SK-N-SH treated with all-trans-retinoic acid at 6 μM for 48 hours (cell line): ENCODE measurements around the gene SYNPO2.

Experiments used
- ATAC-seq: fragments of 200-7000 bp; cut with Tn5 transposase; 3 replicates; pipeline ENCODE4 v1.9.1; 2020; ENCODE audit warnings: mild to moderate bottlenecking, moderate library complexity
- ARNTL ChIP-seq: fragments of 450-650 bp; formaldehyde crosslinking; IDR thresholded peaks from 2 replicates; pipeline ENCODE4 v1.5.0; 2020; ENCODE audit warnings: low read depth, mild to moderate bottlenecking, moderate library complexity, borderline replicate concordance
- BACH2 ChIP-seq: fragments of 250-450 bp; sonication (Bioruptor Pico); IDR thresholded peaks from 2 replicates; pipeline ENCODE4 v1.9.0; 2021; ENCODE audit warnings: mild to moderate bottlenecking, borderline replicate concordance
- CREB5 ChIP-seq: fragments of 250-450 bp; sonication (Bioruptor Pico); IDR thresholded peaks from 2 replicates; pipeline ENCODE4 v1.5.1; 2020; ENCODE audit warnings: low read depth, mild to moderate bottlenecking, moderate library complexity
- CSDC2 ChIP-seq: fragments of 250-450 bp; sonication (Bioruptor Pico); IDR thresholded peaks from 2 replicates; pipeline ENCODE4 v1.5.0; 2020; ENCODE audit warnings: mild to moderate bottlenecking, moderate library complexity
- ESRRG ChIP-seq: fragments of 250-450 bp; sonication (Bioruptor Pico); IDR thresholded peaks from 2 replicates; pipeline ENCODE4 v1.6.1; 2021; ENCODE audit warnings: mild to moderate bottlenecking
- GLIS3 ChIP-seq: fragments of 250-450 bp; sonication (Bioruptor Pico); IDR thresholded peaks from 2 replicates; pipeline ENCODE4 v1.5.0; 2020; ENCODE audit warnings: mild to moderate bottlenecking, moderate library complexity
- ISL1 ChIP-seq: fragments of 250-450 bp; sonication (Bioruptor Pico); IDR thresholded peaks from 2 replicates; pipeline ENCODE4 v2.1.2; 2022; ENCODE audit warnings: mild to moderate bottlenecking, moderate library complexity
- OSR1 ChIP-seq: fragments of 250-450 bp; sonication (Bioruptor Pico); IDR thresholded peaks from 2 replicates; pipeline ENCODE4 v1.8.0; 2022; ENCODE audit warnings: moderate library complexity, mild to moderate bottlenecking, inconsistent platforms
- PATZ1 ChIP-seq: fragments of 250-450 bp; sonication (Bioruptor Pico); IDR thresholded peaks from 2 replicates; pipeline ENCODE4 v1.8.0; 2020; ENCODE audit warnings: mild to moderate bottlenecking, moderate library complexity, borderline replicate concordance
- PPARA ChIP-seq: fragments of 250-450 bp; sonication (Bioruptor Pico); IDR thresholded peaks from 2 replicates; pipeline ENCODE4 v1.5.0; 2020; ENCODE audit warnings: mild to moderate bottlenecking, borderline replicate concordance
- RARB ChIP-seq: fragments of 250-450 bp; sonication (Bioruptor Pico); IDR thresholded peaks from 2 replicates; pipeline ENCODE4 v1.8.0; 2021; ENCODE audit warnings: mild to moderate bottlenecking, moderate library complexity
- SNAI2 ChIP-seq: fragments of 250-450 bp; sonication (Bioruptor Pico); IDR thresholded peaks from 2 replicates; pipeline ENCODE4 v1.5.0; 2020; ENCODE audit warnings: mild to moderate bottlenecking, moderate library complexity
- TCF4 ChIP-seq: fragments of 250-450 bp; sonication (Bioruptor Pico); IDR thresholded peaks from 2 replicates; pipeline ENCODE4 v1.8.0; 2021; ENCODE audit warnings: mild to moderate bottlenecking, moderate library complexity, borderline replicate concordance
- TOX ChIP-seq: fragments of 250-450 bp; sonication (Bioruptor Pico); IDR thresholded peaks from 2 replicates; pipeline ENCODE4 v1.8.0; 2021; ENCODE audit warnings: mild to moderate bottlenecking, moderate library complexity, borderline replicate concordance
- TSHZ2 ChIP-seq: fragments of 250-450 bp; sonication (Bioruptor Pico); IDR thresholded peaks from 2 replicates; pipeline ENCODE4 v1.5.0; 2020; ENCODE audit warnings: mild to moderate bottlenecking, moderate library complexity
- ZC3H10 ChIP-seq: fragments of 250-450 bp; sonication (Bioruptor Pico); IDR thresholded peaks from 2 replicates; pipeline ENCODE4 v1.5.1; 2021; ENCODE audit warnings: mild to moderate bottlenecking, moderate library complexity
- ZFP3 ChIP-seq: fragments of 250-450 bp; sonication (Bioruptor Pico); IDR thresholded peaks from 2 replicates; pipeline ENCODE4 v1.5.0; 2020; ENCODE audit warnings: mild to moderate bottlenecking, moderate library complexity
- ZFP30 ChIP-seq: fragments of 450-650 bp; formaldehyde crosslinking; IDR thresholded peaks from 2 replicates; pipeline ENCODE4 v1.5.0; 2022; ENCODE audit warnings: mild to moderate bottlenecking, moderate library complexity
- ZNF565 ChIP-seq: fragments of 450-650 bp; formaldehyde crosslinking; conservative IDR thresholded peaks from 2 replicates; pipeline ENCODE4 v1.5.0; 2020; ENCODE audit warnings: low read depth, mild to moderate bottlenecking, moderate library complexity
- ZNF70 ChIP-seq: fragments of 450-650 bp; formaldehyde crosslinking; IDR thresholded peaks from 2 replicates; pipeline ENCODE4 v1.5.0; 2020; ENCODE audit warnings: mild to moderate bottlenecking, moderate library complexity
- ZNF8 ChIP-seq: fragments of 450-650 bp; formaldehyde crosslinking; IDR thresholded peaks from 2 replicates; pipeline ENCODE4 v1.5.0; 2020; ENCODE audit warnings: mild to moderate bottlenecking, moderate library complexity
- TF ChIP-seq, protein P1 (sequence below): fragments of 250-450 bp; sonication (Bioruptor Pico); IDR thresholded peaks from 2 replicates; pipeline ENCODE4 v1.8.0; 2021; ENCODE audit warnings: low read depth, mild to moderate bottlenecking, moderate library complexity, borderline replicate concordance
- TF ChIP-seq, protein P2 (sequence below): fragments of 250-450 bp; sonication (Bioruptor Pico); IDR thresholded peaks from 2 replicates; pipeline ENCODE4 v1.5.1; 2021; ENCODE audit warnings: mild to moderate bottlenecking, moderate library complexity

Gene SYNPO2

DNA sequence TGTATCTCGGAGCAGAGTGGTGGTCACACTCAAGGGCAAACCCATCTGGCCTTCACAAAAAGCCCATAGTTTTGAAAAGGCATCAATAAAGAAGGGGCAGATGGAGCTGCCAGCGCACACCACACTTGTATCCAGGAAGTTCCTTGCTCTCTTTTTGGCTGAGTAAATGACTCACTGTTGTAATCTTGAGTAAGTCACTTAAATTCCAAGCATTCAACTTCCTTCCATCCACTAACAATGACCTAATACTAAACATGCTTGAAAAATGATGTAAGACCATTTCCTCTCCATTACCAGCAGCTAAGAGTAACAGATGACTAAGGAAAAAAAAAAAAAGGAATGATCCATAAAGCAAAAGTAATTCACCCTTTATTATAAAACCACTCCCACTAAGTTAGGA, 214.6 kb downstream of the SYNPO2 start:
- peak; percentile 92 for ATAC-seq
- no peak for TF ChIP-seq OSR1 (CRISPR knock-in tag)
- TF ChIP-seq TSHZ2 (CRISPR knock-in tag) = no peak
- 0 out of 2 replicates have a peak, but pooled peaks have one; percentile 42 for TF ChIP-seq ZC3H10 (CRISPR knock-in tag)
- no peak for TF ChIP-seq SNAI2 (CRISPR knock-in tag)
- TF ChIP-seq CSDC2 (CRISPR knock-in tag) = 0 out of 2 replicates have a peak, but pooled peaks have one; percentile 36
- no peak for TF ChIP-seq ESRRG (CRISPR knock-in tag)
- TF ChIP-seq, protein P1, sequence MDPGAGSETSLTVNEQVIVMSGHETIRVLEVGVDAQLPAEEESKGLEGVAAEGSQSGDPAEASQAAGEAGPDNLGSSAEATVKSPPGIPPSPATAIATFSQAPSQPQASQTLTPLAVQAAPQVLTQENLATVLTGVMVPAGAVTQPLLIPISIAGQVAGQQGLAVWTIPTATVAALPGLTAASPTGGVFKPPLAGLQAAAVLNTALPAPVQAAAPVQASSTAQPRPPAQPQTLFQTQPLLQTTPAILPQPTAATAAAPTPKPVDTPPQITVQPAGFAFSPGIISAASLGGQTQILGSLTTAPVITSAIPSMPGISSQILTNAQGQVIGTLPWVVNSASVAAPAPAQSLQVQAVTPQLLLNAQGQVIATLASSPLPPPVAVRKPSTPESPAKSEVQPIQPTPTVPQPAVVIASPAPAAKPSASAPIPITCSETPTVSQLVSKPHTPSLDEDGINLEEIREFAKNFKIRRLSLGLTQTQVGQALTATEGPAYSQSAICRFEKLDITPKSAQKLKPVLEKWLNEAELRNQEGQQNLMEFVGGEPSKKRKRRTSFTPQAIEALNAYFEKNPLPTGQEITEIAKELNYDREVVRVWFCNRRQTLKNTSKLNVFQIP (CRISPR knock-in tag) = no peak
- no peak for TF ChIP-seq ZNF8 (CRISPR knock-in tag)
- TF ChIP-seq, protein P2, sequence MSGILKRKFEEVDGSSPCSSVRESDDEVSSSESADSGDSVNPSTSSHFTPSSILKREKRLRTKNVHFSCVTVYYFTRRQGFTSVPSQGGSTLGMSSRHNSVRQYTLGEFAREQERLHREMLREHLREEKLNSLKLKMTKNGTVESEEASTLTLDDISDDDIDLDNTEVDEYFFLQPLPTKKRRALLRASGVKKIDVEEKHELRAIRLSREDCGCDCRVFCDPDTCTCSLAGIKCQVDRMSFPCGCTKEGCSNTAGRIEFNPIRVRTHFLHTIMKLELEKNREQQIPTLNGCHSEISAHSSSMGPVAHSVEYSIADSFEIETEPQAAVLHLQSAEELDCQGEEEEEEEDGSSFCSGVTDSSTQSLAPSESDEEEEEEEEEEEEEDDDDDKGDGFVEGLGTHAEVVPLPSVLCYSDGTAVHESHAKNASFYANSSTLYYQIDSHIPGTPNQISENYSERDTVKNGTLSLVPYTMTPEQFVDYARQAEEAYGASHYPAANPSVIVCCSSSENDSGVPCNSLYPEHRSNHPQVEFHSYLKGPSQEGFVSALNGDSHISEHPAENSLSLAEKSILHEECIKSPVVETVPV (CRISPR knock-in tag) = no peak
- no peak for TF ChIP-seq PPARA
- TF ChIP-seq RARB (CRISPR knock-in tag) = no peak
- no peak for TF ChIP-seq GLIS3 (CRISPR knock-in tag)
- peak; percentile 76; the same call in 1 of the 2 replicates for TF ChIP-seq ZFP3 (CRISPR knock-in tag)
- peak; percentile 85 for TF ChIP-seq CREB5 (CRISPR knock-in tag)
- TF ChIP-seq ZNF565 = no peak
- TF ChIP-seq ZNF70 = no peak
- TF ChIP-seq TOX = no peak
- no peak for TF ChIP-seq TCF4 (CRISPR knock-in tag)
- no peak for TF ChIP-seq BACH2 (CRISPR knock-in tag)
- TF ChIP-seq ARNTL (CRISPR knock-in tag) = no peak
- TF ChIP-seq ISL1 (CRISPR knock-in tag) = peak; percentile 92
- no peak for TF ChIP-seq PATZ1
- no peak for TF ChIP-seq ZFP30

- TF ChIP-seq, protein P2 (CRISPR knock-in tag) = no peak
- no peak for TF ChIP-seq TCF4 (CRISPR knock-in tag)
- TF ChIP-seq OSR1 (CRISPR knock-in tag) = no peak
- TF ChIP-seq ZFP30 = no peak
- no peak for TF ChIP-seq ARNTL (CRISPR knock-in tag)
- no peak for TF ChIP-seq GLIS3 (CRISPR knock-in tag)
- TF ChIP-seq PPARA = no peak
- TF ChIP-seq, protein P1 (CRISPR knock-in tag) = no peak
- TF ChIP-seq TSHZ2 (CRISPR knock-in tag) = no peak
- no peak for TF ChIP-seq SNAI2 (CRISPR knock-in tag)
- TF ChIP-seq ZC3H10 (CRISPR knock-in tag) = no peak
- TF ChIP-seq ISL1 (CRISPR knock-in tag) = no peak
- no peak for ATAC-seq
Measured at GRCh38 chr4:119104644-119105273, 216.1 kb downstream of the SYNPO2 start.
